Endothelial cell of umbilical vein (primary cell): ENCODE results near the gene KDM3B.

Experiments used
- CTCF ChIP-seq, 2 donors: IDR thresholded peaks; 1 replicate in 1 of 2; 2 replicates in 1 of 2; pipeline ENCODE4 v1.5.1; 2011; ENCODE audit warnings: low read length in 2 of 2, mild to moderate bottlenecking in 2 of 2, moderate library complexity in 2 of 2, control low read depth in 1 of 2, inconsistent platforms in 1 of 2, low read depth in 1 of 2; ENCODE audit not compliant: insufficient read depth in 1 of 2; ENCODE audit errors: extremely low read depth in 1 of 2
- EZH2 ChIP-seq: IDR thresholded peaks from 2 replicates; pipeline ENCODE4 v1.6.1; 2012; ENCODE audit warnings: borderline replicate concordance, low read depth, mild to moderate bottlenecking, moderate library complexity, low read length, inconsistent platforms; ENCODE audit not compliant: severe bottlenecking
- GATA2 ChIP-seq: IDR thresholded peaks from 2 replicates; pipeline ENCODE4 v1.7.0; 2011; ENCODE audit warnings: low read depth, mild to moderate bottlenecking, moderate library complexity, mixed read lengths, low read length; ENCODE audit not compliant: insufficient read length, insufficient read depth
- MYC ChIP-seq: IDR thresholded peaks from one replicate; pipeline ENCODE4 v1.6.1; 2011; ENCODE audit warnings: mild to moderate bottlenecking, low read depth, low read length
- POLR2A ChIP-seq: IDR thresholded peaks from 2 replicates; pipeline ENCODE4 v1.6.1; 2012; ENCODE audit warnings: low read depth, mild to moderate bottlenecking, control low read depth, low read length

- TF ChIP-seq CTCF (IDR thresholded peaks at IDR 0.05; ENCODE audit: extremely low read depth in 1 of 2, insufficient read depth in 1 of 2, low read depth in 1 of 2, low read length in 2 of 2): no peak
- TF ChIP-seq POLR2A: no peak
- TF ChIP-seq EZH2: no peak
- TF ChIP-seq GATA2: no peak
- TF ChIP-seq MYC: no peak
These were observed 7.4 kb upstream of the KDM3B start for GRCh38 chr5:138344887-138345622.
